Measurements from ENCODE around the gene SNX3.

DNA sequence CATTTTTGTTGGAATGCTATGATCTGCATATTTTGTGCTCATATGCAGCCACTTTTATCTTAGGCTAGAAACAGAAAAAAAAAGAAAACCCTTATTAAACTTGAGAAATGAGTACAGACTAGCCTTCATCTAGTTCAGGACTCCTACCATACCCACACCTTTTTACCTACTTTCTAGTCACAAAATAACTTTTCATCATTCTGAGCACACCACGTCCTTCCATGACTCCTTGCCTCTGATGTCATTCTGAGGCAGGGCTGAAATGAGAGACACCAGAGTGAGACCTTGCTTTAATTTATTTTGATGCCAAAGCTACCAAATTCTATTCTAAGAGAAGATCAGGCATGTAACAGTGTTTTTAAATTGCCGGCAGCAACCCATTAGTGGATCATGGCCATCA is 38.8 kb downstream of the SNX3 start:
- TF ChIP-seq, protein P1, sequence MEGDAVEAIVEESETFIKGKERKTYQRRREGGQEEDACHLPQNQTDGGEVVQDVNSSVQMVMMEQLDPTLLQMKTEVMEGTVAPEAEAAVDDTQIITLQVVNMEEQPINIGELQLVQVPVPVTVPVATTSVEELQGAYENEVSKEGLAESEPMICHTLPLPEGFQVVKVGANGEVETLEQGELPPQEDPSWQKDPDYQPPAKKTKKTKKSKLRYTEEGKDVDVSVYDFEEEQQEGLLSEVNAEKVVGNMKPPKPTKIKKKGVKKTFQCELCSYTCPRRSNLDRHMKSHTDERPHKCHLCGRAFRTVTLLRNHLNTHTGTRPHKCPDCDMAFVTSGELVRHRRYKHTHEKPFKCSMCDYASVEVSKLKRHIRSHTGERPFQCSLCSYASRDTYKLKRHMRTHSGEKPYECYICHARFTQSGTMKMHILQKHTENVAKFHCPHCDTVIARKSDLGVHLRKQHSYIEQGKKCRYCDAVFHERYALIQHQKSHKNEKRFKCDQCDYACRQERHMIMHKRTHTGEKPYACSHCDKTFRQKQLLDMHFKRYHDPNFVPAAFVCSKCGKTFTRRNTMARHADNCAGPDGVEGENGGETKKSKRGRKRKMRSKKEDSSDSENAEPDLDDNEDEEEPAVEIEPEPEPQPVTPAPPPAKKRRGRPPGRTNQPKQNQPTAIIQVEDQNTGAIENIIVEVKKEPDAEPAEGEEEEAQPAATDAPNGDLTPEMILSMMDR (IDR thresholded peaks at IDR 0.05), result no peak
- TF ChIP-seq POLR2A (IDR thresholded peaks at IDR 0.05), result no peak
